Measurements from ENCODE around the gene KRTAP10-9.

The KRTAP10-9 gene

DNA sequence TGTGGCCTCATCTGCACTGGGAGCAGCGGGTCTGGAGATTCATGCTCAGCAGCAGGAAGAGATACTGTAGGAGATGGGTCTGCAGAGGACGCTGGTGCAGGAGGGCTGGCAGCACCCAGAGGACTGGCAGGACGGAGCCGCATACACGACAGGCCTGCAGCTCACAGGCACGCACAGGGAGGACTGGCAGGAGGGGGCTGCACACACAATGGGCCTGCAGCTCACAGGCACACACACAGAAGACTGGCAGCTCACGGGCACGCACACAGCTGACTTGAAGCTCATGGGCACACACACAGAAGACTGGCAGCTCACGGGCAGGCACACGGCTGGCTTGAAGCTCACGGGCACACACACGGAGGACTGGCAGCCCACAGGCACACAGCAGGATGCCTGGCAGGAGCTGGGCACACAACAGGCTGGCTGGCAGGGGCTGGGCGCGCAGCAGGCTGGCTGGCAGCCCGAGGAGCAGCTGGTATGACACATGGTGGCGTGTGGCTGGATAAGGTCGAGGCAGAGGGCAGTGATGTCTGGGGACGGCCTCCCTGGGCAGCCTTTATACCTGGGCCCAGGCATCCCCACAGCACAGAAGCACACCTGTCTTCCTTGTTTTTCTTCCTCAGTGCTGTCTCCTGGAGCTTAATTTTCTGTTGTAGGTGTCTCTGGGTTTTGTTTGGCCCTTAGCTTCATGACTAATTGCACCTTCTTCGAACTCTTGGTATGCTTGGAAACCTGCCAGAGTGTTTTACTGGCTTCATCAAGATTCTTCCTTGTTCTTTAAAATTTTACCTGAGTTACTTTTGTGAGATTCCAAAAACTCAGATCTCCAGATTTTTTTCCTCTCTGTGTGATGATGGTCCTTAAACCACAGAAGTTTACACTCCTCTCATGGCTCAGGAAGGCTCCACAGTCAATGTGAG, 39.8 kb downstream of the KRTAP10-9 start, which contains the start of gene KRTAP12-2 (continued):
- TF ChIP-seq, protein P1, sequence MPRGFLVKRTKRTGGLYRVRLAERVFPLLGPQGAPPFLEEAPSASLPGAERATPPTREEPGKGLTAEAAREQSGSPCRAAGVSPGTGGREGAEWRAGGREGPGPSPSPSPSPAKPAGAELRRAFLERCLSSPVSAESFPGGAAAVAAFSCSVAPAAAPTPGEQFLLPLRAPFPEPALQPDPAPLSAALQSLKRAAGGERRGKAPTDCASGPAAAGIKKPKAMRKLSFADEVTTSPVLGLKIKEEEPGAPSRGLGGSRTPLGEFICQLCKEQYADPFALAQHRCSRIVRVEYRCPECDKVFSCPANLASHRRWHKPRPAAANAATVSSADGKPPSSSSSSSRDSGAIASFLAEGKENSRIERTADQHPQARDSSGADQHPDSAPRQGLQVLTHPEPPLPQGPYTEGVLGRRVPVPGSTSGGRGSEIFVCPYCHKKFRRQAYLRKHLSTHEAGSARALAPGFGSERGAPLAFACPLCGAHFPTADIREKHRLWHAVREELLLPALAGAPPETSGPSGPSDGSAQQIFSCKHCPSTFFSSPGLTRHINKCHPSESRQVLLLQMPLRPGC (tag by site-specific recombination; IDR thresholded peaks at IDR 0.05) = no peak
- TF ChIP-seq ZNF169 (tag by site-specific recombination; IDR thresholded peaks at IDR 0.05) = no peak

DNA sequence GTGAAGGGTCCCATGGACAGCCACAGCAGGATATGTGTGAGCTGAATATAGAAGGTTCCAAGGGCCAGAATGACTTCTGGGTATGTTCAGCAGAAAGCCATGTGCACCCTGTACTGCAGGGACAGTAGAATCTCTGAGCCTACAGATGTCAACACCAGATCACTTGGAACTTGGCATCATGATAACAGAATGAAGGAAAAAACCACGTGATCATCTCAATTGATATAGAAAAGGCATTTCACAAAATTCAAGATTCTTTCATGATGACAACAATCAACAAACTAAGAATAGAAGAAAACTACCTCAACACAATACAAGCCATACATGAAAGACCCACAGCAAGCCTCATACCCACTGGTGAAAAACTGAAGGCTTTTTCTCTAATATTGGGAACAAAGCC, 40.7 kb downstream of the KRTAP10-9 start:
- ChIA-PET CTCF (no interaction called here), POLR2A (no interaction called here)
- Histone ChIP-seq H3K9me3 (ENCODE audit: control insufficient read depth, insufficient read depth, low read depth, low read length) (no peaks in the 10 kb centered on the region; the same call in 1 of the 2 replicates), H3K27ac (ENCODE audit: extremely low read depth, low read depth, low read length) (no peak overlapping the region), H3K36me3 (ENCODE audit: control insufficient read depth in 2 of 2, insufficient read depth in 1 of 2, low read length in 2 of 2) (no peaks in the 10 kb centered on the region), H3K4me1 (ENCODE audit: control insufficient read depth, insufficient read depth, low read length) (no peaks in the 10 kb centered on the region), H3K4me3 (ENCODE audit: low read depth, low read length) (no peak overlapping the region)
- TF ChIP-seq, protein P2, sequence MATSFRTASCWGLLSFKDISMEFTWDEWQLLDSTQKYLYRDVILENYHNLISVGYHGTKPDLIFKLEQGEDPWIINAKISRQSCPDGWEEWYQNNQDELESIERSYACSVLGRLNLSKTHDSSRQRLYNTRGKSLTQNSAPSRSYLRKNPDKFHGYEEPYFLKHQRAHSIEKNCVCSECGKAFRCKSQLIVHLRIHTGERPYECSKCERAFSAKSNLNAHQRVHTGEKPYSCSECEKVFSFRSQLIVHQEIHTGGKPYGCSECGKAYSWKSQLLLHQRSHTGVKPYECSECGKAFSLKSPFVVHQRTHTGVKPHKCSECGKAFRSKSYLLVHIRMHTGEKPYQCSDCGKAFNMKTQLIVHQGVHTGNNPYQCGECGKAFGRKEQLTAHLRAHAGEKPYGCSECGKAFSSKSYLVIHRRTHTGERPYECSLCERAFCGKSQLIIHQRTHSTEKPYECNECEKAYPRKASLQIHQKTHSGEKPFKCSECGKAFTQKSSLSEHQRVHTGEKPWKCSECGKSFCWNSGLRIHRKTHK (tag by site-specific recombination; IDR thresholded peaks at IDR 0.05) = no peak
- no peak for TF ChIP-seq ZNF416 (tag by site-specific recombination; IDR thresholded peaks at IDR 0.05)
- TF ChIP-seq KLF7 (tag by site-specific recombination; IDR thresholded peaks at IDR 0.05; ENCODE audit: borderline replicate concordance) = no peak

DNA sequence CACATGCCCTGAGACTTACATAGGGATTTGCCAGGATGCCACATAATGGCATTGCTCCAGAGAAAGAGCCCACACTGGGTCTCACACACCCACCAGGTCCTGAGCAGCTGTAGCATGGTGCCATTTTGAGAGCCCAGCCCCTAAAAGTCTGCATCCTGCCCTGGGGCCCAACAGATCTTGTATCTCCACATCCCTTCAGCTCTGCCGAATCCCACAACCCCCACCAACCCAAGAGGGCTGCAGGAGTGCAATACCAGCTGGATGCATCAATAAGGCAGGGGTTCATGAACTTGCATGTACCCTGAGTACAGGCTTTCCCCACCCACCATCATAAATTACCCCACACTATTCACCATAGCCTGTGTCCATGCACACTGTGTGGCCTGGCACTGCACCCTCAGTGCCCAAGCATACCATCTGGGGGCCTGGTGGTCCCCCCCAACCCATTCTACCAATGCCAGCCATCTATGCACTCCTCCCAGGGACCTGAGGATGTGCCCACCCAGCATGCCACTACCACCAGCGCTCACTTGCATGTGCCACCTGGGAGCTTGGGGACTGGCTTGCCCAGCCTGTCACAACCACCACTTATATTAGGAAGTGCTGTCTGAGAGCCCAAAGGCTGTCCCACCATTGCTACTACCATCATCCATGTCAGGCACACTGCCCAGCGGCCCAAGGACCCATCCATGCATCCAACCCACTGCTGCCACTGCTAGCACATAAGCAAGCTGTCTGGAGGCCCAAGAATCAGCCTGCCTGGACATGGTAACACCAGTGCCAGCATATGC, 43.9 kb downstream of the KRTAP10-9 start:
- CTCF ChIA-PET = no interaction called here
- TF ChIP-seq ZNF248 (tag by site-specific recombination; IDR thresholded peaks at IDR 0.05) (no peak), ZNF311 (tag by site-specific recombination; IDR thresholded peaks at IDR 0.05; ENCODE audit: borderline replicate concordance) (no peak), ZNF626 (tag by site-specific recombination; IDR thresholded peaks at IDR 0.05) (no peak), SCRT1 (tag by site-specific recombination; IDR thresholded peaks at IDR 0.05; ENCODE audit: borderline replicate concordance) (no peak)
- TF ChIP-seq, protein P3, sequence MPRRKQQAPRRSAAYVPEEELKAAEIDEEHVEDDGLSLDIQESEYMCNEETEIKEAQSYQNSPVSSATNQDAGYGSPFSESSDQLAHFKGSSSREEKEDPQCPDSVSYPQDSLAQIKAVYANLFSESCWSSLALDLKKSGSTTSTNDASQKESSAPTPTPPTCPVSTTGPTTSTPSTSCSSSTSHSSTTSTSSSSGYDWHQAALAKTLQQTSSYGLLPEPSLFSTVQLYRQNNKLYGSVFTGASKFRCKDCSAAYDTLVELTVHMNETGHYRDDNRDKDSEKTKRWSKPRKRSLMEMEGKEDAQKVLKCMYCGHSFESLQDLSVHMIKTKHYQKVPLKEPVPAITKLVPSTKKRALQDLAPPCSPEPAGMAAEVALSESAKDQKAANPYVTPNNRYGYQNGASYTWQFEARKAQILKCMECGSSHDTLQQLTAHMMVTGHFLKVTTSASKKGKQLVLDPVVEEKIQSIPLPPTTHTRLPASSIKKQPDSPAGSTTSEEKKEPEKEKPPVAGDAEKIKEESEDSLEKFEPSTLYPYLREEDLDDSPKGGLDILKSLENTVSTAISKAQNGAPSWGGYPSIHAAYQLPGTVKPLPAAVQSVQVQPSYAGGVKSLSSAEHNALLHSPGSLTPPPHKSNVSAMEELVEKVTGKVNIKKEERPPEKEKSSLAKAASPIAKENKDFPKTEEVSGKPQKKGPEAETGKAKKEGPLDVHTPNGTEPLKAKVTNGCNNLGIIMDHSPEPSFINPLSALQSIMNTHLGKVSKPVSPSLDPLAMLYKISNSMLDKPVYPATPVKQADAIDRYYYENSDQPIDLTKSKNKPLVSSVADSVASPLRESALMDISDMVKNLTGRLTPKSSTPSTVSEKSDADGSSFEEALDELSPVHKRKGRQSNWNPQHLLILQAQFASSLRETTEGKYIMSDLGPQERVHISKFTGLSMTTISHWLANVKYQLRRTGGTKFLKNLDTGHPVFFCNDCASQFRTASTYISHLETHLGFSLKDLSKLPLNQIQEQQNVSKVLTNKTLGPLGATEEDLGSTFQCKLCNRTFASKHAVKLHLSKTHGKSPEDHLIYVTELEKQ (tag by site-specific recombination; IDR thresholded peaks at IDR 0.05; ENCODE audit: borderline replicate concordance) = no peak
- Histone ChIP-seq H3K27ac (ENCODE audit: extremely low read depth, low read depth, low read length) (no peak overlapping the region), H3K36me3 (ENCODE audit: control insufficient read depth in 2 of 2, insufficient read depth in 1 of 2, low read length in 2 of 2) (no peaks in the 10 kb centered on the region), H3K9me3 (ENCODE audit: control insufficient read depth, insufficient read depth, low read depth, low read length) (no peaks in the 10 kb centered on the region; the same call in 1 of the 2 replicates), H3K4me1 (ENCODE audit: control insufficient read depth, insufficient read depth, low read length) (no peaks in the 10 kb centered on the region), H3K4me3 (ENCODE audit: low read depth, low read length) (no peak overlapping the region)
- POLR2A ChIA-PET = no interaction called here

All from HEK293 (cell line).